LNCAP (cell line): ENCODE results near the gene TNS1.

Experiments used
- CTCF ChIP-seq: fragments of 450-650 bp; IDR thresholded peaks from 2 replicates; pipeline ENCODE4 v1.5.1; 2017; ENCODE audit warnings: mild to moderate bottlenecking

TNS1 gene

GRCh38 chr2:217775920-217776503, 226.8 kb downstream of the TNS1 start:
- TF ChIP-seq CTCF: no peak

- no peak for TF ChIP-seq CTCF
Measured at GRCh38 chr2:217774232-217774631, 228.6 kb downstream of the TNS1 start.

GRCh38 chr2:217773539-217773938, 229.3 kb downstream of the TNS1 start:
- no peak for TF ChIP-seq CTCF

- no peak for TF ChIP-seq CTCF
Measured at GRCh38 chr2:217766356-217766755, 236.4 kb downstream of the TNS1 start.

- TF ChIP-seq CTCF: no peak
Measured at GRCh38 chr2:217761645-217762277, 241.0 kb downstream of the TNS1 start.

- no peak for TF ChIP-seq CTCF
Measured at GRCh38 chr2:217759991-217760390, 242.8 kb downstream of the TNS1 start.

- TF ChIP-seq CTCF: no peak
Measured at GRCh38 chr2:217757108-217757463, 245.7 kb downstream of the TNS1 start.
